HEK293T (cell line): ENCODE data around the gene ACSF3.

ENCODE experiments used
- CTCF ChIA-PET: fragments of 350-600 bp; formaldehyde crosslinking; extraction: SDS; loops from one replicate; lab custom pipeline; 2021; ENCODE audit warnings: antibody characterized with exemption, inconsistent platforms; lab: Yijun Ruan, JAX
- POLR2A ChIA-PET: fragments of 350-600 bp; formaldehyde crosslinking; extraction: SDS; loops from one replicate; lab custom pipeline; 2020; ENCODE audit warnings: antibody characterized with exemption, inconsistent platforms; lab: Yijun Ruan, JAX
- DNase-seq: peaks from one replicate; pipeline ENCODE4 v3.0.0; 2012; ENCODE audit warnings: mixed read lengths; ENCODE audit errors: extremely low spot score
- ARNT ChIP-seq: fragments of 450-650 bp; IDR thresholded peaks from 2 replicates; pipeline ENCODE4 v1.6.1; 2017; ENCODE audit warnings: mild to moderate bottlenecking
- BHLHE40 ChIP-seq: fragments of 450-650 bp; IDR thresholded peaks from 2 replicates; pipeline ENCODE4 v1.6.1; 2016; ENCODE audit warnings: mild to moderate bottlenecking, moderate library complexity, borderline replicate concordance
- CTBP1 ChIP-seq: fragments of 450-650 bp; IDR thresholded peaks from 2 replicates; pipeline ENCODE4 v1.6.1; 2016; ENCODE audit warnings: borderline replicate concordance
- ELF4 ChIP-seq: fragments of 450-650 bp; IDR thresholded peaks from 2 replicates; pipeline ENCODE4 v1.6.1; 2017; ENCODE audit warnings: antibody characterized with exemption
- FOXA1 ChIP-seq: fragments of 450-650 bp; IDR thresholded peaks from 2 replicates; pipeline ENCODE4 v1.6.1; 2016; ENCODE audit warnings: mild to moderate bottlenecking
- FOXK2 ChIP-seq: fragments of 450-650 bp; IDR thresholded peaks from 2 replicates; pipeline ENCODE4 v1.6.1; 2016; ENCODE audit warnings: mild to moderate bottlenecking
- FOXM1 ChIP-seq: fragments of 450-650 bp; IDR thresholded peaks from 2 replicates; pipeline ENCODE4 v1.6.1; 2017; ENCODE audit warnings: mild to moderate bottlenecking, borderline replicate concordance
- HDGF ChIP-seq: fragments of 450-650 bp; IDR thresholded peaks from 2 replicates; pipeline ENCODE4 v1.6.1; 2017; ENCODE audit warnings: antibody characterized with exemption, borderline replicate concordance
- L3MBTL2 ChIP-seq: fragments of 450-650 bp; conservative IDR thresholded peaks from 2 replicates; pipeline ENCODE4 v1.6.1; 2016; ENCODE audit warnings: mild to moderate bottlenecking
- LEF1 ChIP-seq: fragments of 450-650 bp; IDR thresholded peaks from 2 replicates; pipeline ENCODE4 v1.6.1; 2017; ENCODE audit warnings: mild to moderate bottlenecking, borderline replicate concordance
- NFRKB ChIP-seq: fragments of 450-650 bp; IDR thresholded peaks from 2 replicates; pipeline ENCODE4 v1.6.1; 2016; ENCODE audit warnings: mild to moderate bottlenecking, moderate library complexity
- SP1 ChIP-seq: fragments of 450-650 bp; IDR thresholded peaks from 2 replicates; pipeline ENCODE4 v1.6.1; 2017
- SUZ12 ChIP-seq: fragments of 450-650 bp; IDR thresholded peaks from 2 replicates; pipeline ENCODE4 v1.6.1; 2016; ENCODE audit warnings: mild to moderate bottlenecking
- TARDBP ChIP-seq: fragments of 450-650 bp; IDR thresholded peaks from 2 replicates; pipeline ENCODE4 v1.6.1; 2016
- ZNF384 ChIP-seq: fragments of 450-650 bp; IDR thresholded peaks from 2 replicates; pipeline ENCODE4 v1.6.1; 2016
- TF ChIP-seq, protein P1 (sequence below): fragments of 450-650 bp; IDR thresholded peaks from 2 replicates; pipeline ENCODE4 v1.6.1; 2016

Gene ACSF3

DNA sequence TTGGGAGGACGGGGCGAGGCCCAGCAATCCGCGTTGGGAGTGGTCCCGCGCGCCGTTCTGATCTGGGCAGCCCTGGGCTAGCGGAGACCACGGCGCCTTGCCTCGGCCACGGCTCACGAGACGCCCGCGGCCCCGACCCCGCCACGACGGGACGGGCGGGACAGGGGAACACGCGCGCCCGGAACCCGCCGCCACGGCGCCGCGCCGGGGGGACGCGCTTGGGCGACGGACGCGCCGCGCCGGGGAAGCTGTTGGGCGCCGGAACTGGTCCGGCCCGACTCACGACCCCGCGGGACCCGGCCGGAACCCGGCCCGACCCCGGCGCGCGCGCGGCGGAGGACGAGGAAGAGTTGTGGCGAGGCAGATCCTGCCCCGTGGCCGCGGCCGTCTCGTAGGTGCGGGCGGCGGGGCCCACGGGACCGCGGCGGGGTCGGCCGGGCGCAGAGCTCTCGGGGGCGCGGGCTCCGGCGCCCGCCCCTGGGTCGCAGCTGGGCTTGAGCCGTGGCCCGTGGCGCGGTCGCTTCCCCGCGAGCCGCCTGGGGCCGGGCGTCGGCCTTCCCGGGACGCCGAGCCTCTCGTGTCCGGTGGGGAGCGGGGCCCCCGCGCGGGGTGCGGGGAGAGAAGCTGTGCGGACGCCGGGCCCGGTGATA is at the start of gene ACSF3:
Gene ACSF3, plus strand, starts transcription at position 251 of the 650 bp plus-strand sequence. CDS start 6,830 bp downstream, outside the sequence.
- POLR2A ChIA-PET: interaction anchor here (0.6 to 1.6 kb wide), 7 partner anchors 9 to 154 kb away, joined by 3 to 7 read pairs (median 3); partner anchors contain the start of gene ZNF778
- DNase-seq: peak; percentile 82
- TF ChIP-seq LEF1 (peak; percentile 48; the same call in 1 of the 2 replicates), FOXM1 (peak; percentile 71; the same call in 1 of the 2 replicates), TARDBP (no peak), ARNT (peak; percentile 57)
- CTCF ChIA-PET: interaction anchor here (0.6 kb wide), 1 partner anchor 414 kb away, joined by 3 read pairs; no protein-coding TSS in a partner anchor

DNA sequence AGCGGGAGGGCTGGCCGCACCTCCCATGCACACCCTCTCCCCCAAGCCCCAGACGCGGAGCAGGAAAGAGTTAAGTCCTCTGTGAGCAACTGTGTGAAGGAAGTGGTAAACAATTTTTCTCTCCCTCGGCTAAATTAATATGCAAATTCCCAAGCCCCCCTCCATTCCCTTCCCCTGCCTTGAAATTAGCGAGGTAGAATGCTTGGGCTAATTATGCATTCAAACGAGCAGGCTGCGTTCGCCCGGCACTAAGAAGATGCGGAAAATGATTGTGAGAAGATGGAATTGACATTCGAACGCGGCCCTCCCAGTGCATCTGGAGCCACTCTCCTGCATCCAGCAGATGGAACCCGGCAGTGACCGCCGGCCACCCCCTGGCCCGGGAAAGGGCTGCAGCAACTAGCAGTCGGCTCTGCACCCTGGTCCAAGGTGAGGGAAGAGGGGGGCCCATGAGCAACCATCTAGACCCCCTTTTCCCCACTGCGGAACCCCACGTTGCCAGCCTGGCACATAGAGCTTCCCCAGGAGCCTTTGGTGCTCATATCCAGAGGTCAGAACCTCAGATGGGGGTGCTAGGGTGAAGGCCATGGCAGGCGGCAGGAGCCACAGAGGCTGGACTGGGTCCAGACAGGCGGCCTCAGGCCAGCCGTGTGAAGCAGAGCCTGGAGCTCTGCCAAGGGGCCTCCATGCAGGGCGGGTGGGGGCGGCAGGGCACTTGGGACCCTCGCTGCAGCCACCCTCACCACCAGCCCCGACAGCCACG is 49.1 kb upstream of the ACSF3 start:
- CTCF ChIA-PET: no interaction called here
- TF ChIP-seq L3MBTL2: no peak
- TF ChIP-seq ARNT: no peak
- TF ChIP-seq FOXM1: no peak
- TF ChIP-seq HDGF: no peak
- no peak for TF ChIP-seq ELF4
- TF ChIP-seq SUZ12: no peak
- TF ChIP-seq FOXA1: no peak
- no peak for TF ChIP-seq NFRKB
- no peak for TF ChIP-seq LEF1
- TF ChIP-seq FOXK2: no peak
- TF ChIP-seq, protein P1, sequence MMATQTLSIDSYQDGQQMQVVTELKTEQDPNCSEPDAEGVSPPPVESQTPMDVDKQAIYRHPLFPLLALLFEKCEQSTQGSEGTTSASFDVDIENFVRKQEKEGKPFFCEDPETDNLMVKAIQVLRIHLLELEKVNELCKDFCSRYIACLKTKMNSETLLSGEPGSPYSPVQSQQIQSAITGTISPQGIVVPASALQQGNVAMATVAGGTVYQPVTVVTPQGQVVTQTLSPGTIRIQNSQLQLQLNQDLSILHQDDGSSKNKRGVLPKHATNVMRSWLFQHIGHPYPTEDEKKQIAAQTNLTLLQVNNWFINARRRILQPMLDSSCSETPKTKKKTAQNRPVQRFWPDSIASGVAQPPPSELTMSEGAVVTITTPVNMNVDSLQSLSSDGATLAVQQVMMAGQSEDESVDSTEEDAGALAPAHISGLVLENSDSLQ: no peak
- no peak for DNase-seq
- POLR2A ChIA-PET: no interaction called here

DNA sequence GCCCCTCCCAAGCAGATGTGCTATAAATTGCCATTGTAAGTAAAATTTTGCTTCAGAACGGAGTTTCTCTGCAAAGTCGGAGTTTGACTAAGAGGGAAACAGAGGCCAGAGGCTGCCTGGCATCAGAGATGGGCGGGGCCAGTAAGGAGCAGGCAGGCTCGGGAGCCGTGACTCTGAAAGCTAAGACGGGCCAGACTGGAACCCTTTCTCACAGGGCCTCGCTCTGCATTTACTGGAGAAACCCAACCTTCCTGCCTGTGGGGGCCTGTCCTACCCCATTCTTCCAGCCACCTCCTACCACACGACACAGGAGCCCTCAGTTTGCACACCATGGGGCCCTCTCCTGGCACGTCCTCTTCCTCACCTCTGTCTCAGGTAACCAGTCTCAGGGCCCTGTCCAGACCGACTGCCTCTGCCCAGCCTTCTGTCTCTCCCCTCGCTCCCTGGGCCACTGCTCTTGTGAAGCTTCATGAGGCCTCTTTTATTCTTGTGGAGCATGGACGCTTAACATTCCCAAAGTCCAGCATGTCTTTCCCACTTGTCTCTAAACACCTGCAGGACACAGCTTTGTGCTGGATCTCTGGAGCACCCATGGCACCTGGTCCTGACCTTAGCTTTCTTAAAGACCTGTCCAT is 48.4 kb upstream of the ACSF3 start:
- DNase-seq: no peak
- POLR2A ChIA-PET: no interaction called here
- CTCF ChIA-PET: no interaction called here
- no peak for TF ChIP-seq L3MBTL2
- TF ChIP-seq FOXA1: no peak
- TF ChIP-seq, protein P1: no peak
- TF ChIP-seq ZNF384: no peak
- no peak for TF ChIP-seq SUZ12
- TF ChIP-seq SP1: no peak
- TF ChIP-seq FOXK2: no peak
- TF ChIP-seq NFRKB: no peak
- no peak for TF ChIP-seq TARDBP
- TF ChIP-seq ELF4: no peak
- TF ChIP-seq ARNT: no peak
- TF ChIP-seq CTBP1: no peak
- TF ChIP-seq FOXM1: no peak
- TF ChIP-seq HDGF: no peak
- no peak for TF ChIP-seq BHLHE40
- no peak for TF ChIP-seq LEF1

DNA sequence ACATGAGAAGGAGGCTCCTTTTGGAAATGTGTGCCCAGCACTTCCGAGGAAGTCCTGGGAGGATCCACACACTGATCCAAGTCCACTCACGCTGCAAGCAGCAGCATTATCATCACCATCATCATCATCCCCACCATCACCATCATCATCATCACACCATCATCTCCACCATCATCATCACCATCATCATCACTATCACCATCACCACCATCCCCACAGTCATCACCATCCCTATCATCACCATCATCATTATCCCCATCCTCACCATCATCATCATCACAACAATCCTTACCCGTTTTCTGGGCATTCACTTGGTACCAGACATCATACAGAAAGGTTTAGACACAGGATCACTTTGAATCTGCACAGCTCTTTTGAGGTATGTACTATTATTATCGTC is 47.8 kb upstream of the ACSF3 start:
- CTCF ChIA-PET: no interaction called here
- POLR2A ChIA-PET: no interaction called here
- DNase-seq: no peak
- TF ChIP-seq L3MBTL2 (no peak), FOXA1 (no peak), SUZ12 (no peak), TARDBP (no peak), CTBP1 (no peak), NFRKB (no peak)

DNA sequence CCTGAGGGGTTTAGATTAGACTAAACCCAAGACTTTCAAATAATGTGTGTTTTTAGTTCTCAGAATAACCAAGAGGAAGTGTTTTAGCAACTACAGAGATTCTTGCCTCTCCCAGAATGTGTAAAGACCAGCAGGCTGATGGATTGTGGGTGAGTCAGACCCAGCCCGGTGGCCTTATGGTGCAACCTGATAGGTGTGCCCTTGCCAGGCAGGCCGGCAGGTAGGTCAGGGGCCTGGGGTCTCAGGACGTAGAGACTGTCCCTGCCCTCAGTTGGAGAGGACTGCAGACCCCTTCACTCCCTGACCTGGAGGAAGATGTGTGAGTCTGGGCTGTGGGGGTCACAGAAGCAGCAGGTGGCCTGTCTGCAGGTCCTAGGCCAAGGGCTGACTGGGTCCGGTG is 47.2 kb upstream of the ACSF3 start:
- DNase-seq: no peak
- TF ChIP-seq BHLHE40 (no peak), CTBP1 (no peak), FOXA1 (no peak), LEF1 (no peak), ELF4 (no peak), ARNT (no peak), FOXK2 (no peak), TARDBP (no peak), NFRKB (no peak), L3MBTL2 (no peak), SP1 (no peak), SUZ12 (no peak), FOXM1 (no peak), ZNF384 (no peak)
- TF ChIP-seq, protein P1: no peak
- CTCF ChIA-PET: no interaction called here
- POLR2A ChIA-PET: no interaction called here
